ENCODE measurements around the gene YBX2. TPM values are rescaled to one million over a fixed set of nuclear protein-coding genes. Genes with fewer than 3 reads are reported as not detected.
A peak's percentile ranks its signal among the peaks of the same experiment; 100 is the strongest.
"Not testable (repeated sequence)": the region's sequence is repeated elsewhere in the genome, so short reads cannot be mapped to it uniquely, and the experiment has no call there.

YBX2 gene
- total RNA-seq, 1 donor from 2014 or later: 0.35 TPM

- H3K4me3 ChIP-seq (ENCODE audit: low read depth, low read length): peak overlapping the region; percentile 73
- no peak for TF ChIP-seq CTCF (conservative IDR thresholded peaks at IDR 0.05; ENCODE audit: low read depth, low read length)
- no peak for DNase-seq (ENCODE audit: low read depth)
Observed at GRCh38 chr17:7249830-7250229, 44.6 kb downstream of the YBX2 start.

DNA sequence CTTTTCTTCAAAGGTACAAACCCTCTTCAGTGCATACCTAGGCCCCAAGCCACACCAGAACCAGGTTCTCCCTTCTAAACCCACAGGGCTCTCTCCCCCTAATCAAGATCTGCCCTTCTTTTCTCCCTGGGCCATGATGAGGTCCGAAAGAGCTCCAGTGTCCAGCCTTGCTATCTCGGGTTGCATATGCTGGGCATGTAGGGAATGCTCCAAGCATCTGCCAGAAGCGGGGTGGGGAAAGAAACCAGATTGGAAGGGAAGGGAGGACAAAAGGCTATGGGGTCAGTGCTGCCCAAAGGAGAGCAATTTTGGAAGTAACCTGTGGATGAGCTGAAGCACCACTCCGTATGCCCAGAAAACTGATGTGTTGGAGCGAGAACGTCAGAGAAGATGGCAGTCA lies 45.2 kb downstream of the YBX2 start:
- DNase-seq (ENCODE audit: low read depth): no peak
- TF ChIP-seq CTCF (conservative IDR thresholded peaks at IDR 0.05; ENCODE audit: low read depth, low read length): no peak
- H3K4me3 ChIP-seq (ENCODE audit: low read depth, low read length): no peak overlapping the region

DNA sequence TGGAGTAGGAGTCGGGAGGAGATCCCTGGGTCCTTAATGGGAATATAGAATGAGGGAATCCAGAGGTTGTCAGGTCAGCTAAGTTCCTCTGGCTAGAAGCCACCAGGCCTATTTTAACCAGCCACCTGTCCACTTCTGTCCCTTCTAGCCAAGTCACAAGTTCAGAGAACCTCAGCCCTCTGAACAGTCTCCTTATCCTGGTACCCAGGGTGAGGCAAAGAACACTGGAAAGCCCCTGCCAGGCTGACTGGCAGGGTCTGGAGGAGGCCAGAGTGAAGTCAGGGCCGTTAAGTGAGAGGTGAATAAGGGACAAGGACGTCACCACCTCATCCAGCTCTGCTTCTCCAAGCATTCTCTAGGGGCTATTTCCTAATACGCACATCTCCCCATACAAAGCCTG lies 45.6 kb downstream of the YBX2 start:
- H3K4me3 ChIP-seq (ENCODE audit: low read depth, low read length): no peak overlapping the region
- no peak for TF ChIP-seq CTCF (conservative IDR thresholded peaks at IDR 0.05; ENCODE audit: low read depth, low read length)
- DNase-seq (ENCODE audit: low read depth): no peak

DNA sequence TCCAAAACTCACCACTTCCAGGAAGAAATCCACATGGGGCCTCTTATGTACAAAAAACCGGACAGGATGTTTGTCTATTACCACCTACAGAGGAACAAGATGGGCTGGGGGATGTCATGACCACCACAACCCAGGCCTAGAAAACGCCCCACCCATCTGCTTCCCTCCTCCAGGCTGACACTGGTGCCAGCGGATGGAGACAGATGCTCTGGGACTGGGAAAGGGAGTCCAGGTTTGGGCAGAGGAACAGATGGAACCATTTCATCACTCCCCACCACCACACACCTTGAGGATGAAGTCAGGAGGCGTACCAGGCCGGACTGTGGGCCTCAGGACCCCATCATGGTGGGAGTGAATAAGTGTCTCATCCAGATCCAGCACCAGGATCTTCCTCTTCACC lies 47.7 kb downstream of the YBX2 start:
- no peak for DNase-seq (ENCODE audit: low read depth)
- H3K4me3 ChIP-seq (ENCODE audit: low read depth, low read length): no peak overlapping the region
- TF ChIP-seq CTCF (conservative IDR thresholded peaks at IDR 0.05; ENCODE audit: low read depth, low read length): no peak

DNA sequence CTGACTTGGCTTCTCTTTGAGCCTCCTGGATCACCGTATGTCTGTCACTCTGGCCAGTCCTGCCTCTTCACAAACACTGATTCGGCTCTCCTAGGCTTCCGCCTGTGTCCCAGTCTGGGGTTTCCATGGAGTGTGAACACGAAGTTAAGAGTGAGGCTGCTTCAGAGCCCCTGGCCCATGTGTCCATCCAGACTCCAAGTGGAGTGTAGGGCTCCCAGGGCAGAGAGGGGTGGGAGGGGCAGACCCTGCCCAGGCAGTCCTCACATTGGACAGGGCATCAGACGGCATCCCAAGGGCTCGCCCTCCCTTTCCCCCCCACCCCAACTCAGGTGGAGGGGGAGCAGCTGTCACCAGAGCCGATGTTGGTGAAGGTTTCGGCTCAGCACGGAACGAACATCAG lies 50.6 kb downstream of the YBX2 start:
- not testable (repeated sequence) for DNase-seq (ENCODE audit: low read depth); H3K4me3 ChIP-seq (ENCODE audit: low read depth, low read length)

DNA sequence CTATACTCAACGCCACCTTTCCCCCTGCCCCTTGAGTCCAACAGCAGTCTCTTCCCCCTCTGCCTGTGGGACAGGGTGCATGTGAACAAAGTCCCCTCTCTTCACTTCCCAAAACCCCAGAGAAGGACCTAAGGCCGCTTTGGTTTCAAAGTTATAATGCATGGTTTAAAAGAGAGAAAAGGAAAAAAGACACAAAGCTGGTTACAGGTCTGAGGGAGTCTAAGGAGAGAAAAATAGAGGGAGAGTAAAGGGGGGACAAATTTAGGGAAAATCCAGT lies 51.0 kb downstream of the YBX2 start:
- peak overlapping the region; percentile 82 for H3K4me3 ChIP-seq (ENCODE audit: low read depth, low read length)
- no peak for TF ChIP-seq CTCF (conservative IDR thresholded peaks at IDR 0.05; ENCODE audit: low read depth, low read length)
- DNase-seq (ENCODE audit: low read depth): no peak

GRCh38 chr17:7242717-7243452 lies 51.6 kb downstream of the YBX2 start:
- TF ChIP-seq CTCF (conservative IDR thresholded peaks at IDR 0.05; ENCODE audit: low read depth, low read length): no peak
- peak; percentile 91 for DNase-seq (ENCODE audit: low read depth)
- peak overlapping the region; percentile 82 for H3K4me3 ChIP-seq (ENCODE audit: low read depth, low read length)
